Stimulated activated CD4-positive, alpha-beta T cell treated with anti-CD3 and anti-CD28 coated beads, Interleukin-2, amount 100 ng/mL, for 4 hours (primary cell): Measurements from ENCODE around the gene REXO1.

ENCODE experiments used
- DNase-seq: peaks from one replicate; pipeline ENCODE4 v3.0.0-alpha.2; 2020; ENCODE audit warnings: low read depth

Gene REXO1

GRCh38 chr19:1766800-1767352 is 81.4 kb downstream of the REXO1 start:
- DNase-seq = no peak

DNA sequence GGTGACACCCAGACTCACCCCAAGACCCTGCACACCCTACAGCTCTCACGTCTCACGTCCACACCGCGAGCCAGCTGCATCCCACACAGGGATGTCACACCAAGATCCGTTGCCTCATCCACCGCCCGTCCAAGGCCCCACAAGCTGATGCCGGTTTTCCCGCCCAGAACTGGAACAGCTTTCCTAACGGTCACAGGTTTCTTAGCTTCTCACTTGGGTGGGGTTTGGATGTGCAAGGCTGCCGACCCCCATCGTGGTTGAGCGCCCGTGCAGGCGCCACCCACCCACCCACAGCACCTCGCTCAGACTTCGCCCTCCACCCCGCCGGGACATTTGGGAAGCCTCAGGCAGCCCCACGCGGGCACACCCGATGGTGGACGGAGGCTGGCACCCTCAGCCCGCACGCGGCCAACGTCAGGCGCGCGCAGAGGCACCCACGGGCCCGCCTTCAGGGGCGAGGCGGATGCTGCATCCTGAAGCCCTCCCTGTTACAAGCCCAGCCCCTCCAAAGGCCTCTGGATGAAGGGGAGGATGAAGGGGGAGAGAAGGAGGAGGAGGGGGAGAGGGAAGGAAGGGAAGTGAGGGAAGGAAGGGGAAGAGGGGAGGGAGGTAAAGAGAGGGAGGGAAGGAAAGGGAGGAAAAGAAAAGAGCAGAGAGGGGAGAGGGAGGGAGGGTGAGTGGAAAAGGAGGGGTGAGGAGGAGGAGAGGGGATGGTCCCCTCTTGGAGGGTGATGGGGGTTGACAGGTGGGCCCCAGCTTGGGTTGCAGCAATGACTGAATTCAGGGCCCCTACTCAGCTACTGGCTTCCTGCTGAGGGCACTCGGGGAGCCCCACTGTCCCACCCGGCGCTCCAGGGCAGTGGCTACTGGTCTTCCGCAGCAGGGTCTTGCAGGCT is 82.1 kb downstream of the REXO1 start:
- no peak for DNase-seq
